A673 (cell line): Measurements from ENCODE around the gene SPATA31D3. TPM values are rescaled to one million over a fixed set of nuclear protein-coding genes. Genes with fewer than 3 reads are reported as not detected.
"Not testable (repeated sequence)": the region's sequence is repeated elsewhere in the genome, so short reads cannot be mapped to it uniquely, and the experiment has no call there.

ENCODE experiments used
- BruUV-seq: library from RNA; stranded (reverse); fragments of 400-500 nt; replicated peaks from 2 replicates; lab custom pipeline; 2021; lab: Mats Ljungman, UMichigan
- CTCF ChIA-PET: fragments of 300-600 bp; sonication (Branson Sonifier 250); formaldehyde crosslinking; loops from one replicate; lab custom pipeline; 2022; ENCODE audit warnings: antibody characterized with exemption; lab: Charles Lee
- POLR2A ChIA-PET: fragments of 300-600 bp; sonication (Branson Sonifier 250); formaldehyde crosslinking; loops from one replicate; lab custom pipeline; 2022; ENCODE audit warnings: antibody characterized with exemption; ENCODE audit not compliant: low non-redundant PET; lab: Charles Lee
- DNase-seq: peaks from one replicate; pipeline ENCODE4 v3.0.0-alpha.2; 2015; ENCODE audit warnings: low spot score
- H3K27ac ChIP-seq: fragments of 200-600 bp; sonication (generic); 2 replicates; pipeline ENCODE4 v1.5.1; 2016; ENCODE audit warnings: mixed run types, low read depth, mild to moderate bottlenecking, mixed read lengths, antibody characterized with exemption, low read length; ENCODE audit not compliant: poor library complexity, severe bottlenecking
- H3K27me3 ChIP-seq: fragments of 200-600 bp; sonication (generic); replicated peaks from 2 replicates; pipeline ENCODE4 v1.6.1; 2017; ENCODE audit warnings: mixed run types, low read depth, mild to moderate bottlenecking, mixed read lengths, antibody characterized with exemption, low read length; ENCODE audit not compliant: insufficient read depth, poor library complexity
- H3K36me3 ChIP-seq: fragments of 200-600 bp; sonication (generic); 2 replicates; pipeline ENCODE4 v1.6.1; 2016; ENCODE audit warnings: mixed run types, mild to moderate bottlenecking, mixed read lengths, antibody characterized with exemption, low read length; ENCODE audit not compliant: insufficient read depth, poor library complexity, severe bottlenecking
- H3K4me1 ChIP-seq: fragments of 200-600 bp; sonication (generic); 2 replicates; pipeline ENCODE4 v1.6.1; 2017; ENCODE audit warnings: mixed run types, mild to moderate bottlenecking, mixed read lengths, antibody characterized with exemption, low read length; ENCODE audit not compliant: insufficient read depth, poor library complexity, severe bottlenecking
- H3K4me3 ChIP-seq: fragments of 200-600 bp; sonication (generic); 2 replicates; pipeline ENCODE4 v1.5.1; 2016; ENCODE audit warnings: low read depth, mixed run types, mild to moderate bottlenecking, mixed read lengths, low read length; ENCODE audit not compliant: poor library complexity, severe bottlenecking
- H3K9me3 ChIP-seq: fragments of 200-600 bp; sonication (generic); 2 replicates; pipeline ENCODE4 v1.6.1; 2016; ENCODE audit warnings: mixed run types, low read depth, mild to moderate bottlenecking, mixed read lengths, antibody characterized with exemption, low read length; ENCODE audit not compliant: poor library complexity, severe bottlenecking
- CTCF ChIP-seq: fragments of 300-800, 200-600 bp; sonication (generic); conservative IDR thresholded peaks from 2 replicates; pipeline ENCODE4 v1.5.1; 2017; ENCODE audit warnings: low read depth, mild to moderate bottlenecking, antibody characterized with exemption, low read length, moderate library complexity, mixed read lengths
- EZH2 ChIP-seq: fragments of 200-600 bp; sonication (generic); IDR thresholded peaks from 2 replicates; pipeline ENCODE4 v1.6.1; 2017; ENCODE audit warnings: borderline replicate concordance, low read depth, mild to moderate bottlenecking, mixed read lengths, antibody characterized with exemption, low read length; ENCODE audit not compliant: poor library complexity, severe bottlenecking
- intact Hi-C: fragments of 100-400 bp; cut with micrococcal nuclease; formaldehyde crosslinking; loops from one replicate; pipeline ENCODE4 v1.10.0; 2022; ENCODE audit not compliant: unreplicated experiment
- total RNA-seq: library from RNA; stranded (reverse); gene quantifications from 2 replicates; pipeline ENCODE4 v1.2.3, GENCODE V29; 2021

Gene SPATA31D3
- total RNA-seq, 1 experiment from 2014 or later, result not detected

DNA sequence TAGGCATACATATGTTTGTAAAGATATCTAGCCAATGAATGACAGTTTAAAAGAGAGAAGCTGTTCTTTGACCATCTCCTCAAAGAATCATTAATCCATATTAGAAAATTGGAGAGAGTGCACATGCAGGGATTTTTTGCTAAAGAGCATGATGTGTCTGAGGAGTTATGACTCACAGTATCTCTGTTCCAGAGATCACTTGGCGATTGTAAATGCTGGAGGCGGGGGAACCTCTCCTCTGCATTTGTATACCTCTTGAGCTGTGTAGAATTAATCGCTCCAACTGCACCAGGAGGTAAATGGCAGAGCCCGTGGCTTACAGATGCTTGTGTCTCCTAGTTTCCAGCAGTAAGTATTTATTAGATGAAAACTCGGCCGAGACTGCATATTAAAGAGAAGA lies 41.6 kb downstream of the SPATA31D3 start:
- DNase-seq, result no peak
- Histone ChIP-seq H3K27me3 (peaks cover 5% of the 10 kb centered on the region), H3K27ac (no peak overlapping the region), H3K36me3 (no peaks in the 10 kb centered on the region), H3K4me1 (no peaks in the 10 kb centered on the region), H3K4me3 (no peak overlapping the region), H3K9me3 (no peaks in the 10 kb centered on the region)
- intact Hi-C loops, result no loop called here
- ChIA-PET POLR2A (no interaction called here), CTCF (no interaction called here)
- no TSS peak for BruUV-seq
- TF ChIP-seq EZH2 (no peak), CTCF (no peak)

DNA sequence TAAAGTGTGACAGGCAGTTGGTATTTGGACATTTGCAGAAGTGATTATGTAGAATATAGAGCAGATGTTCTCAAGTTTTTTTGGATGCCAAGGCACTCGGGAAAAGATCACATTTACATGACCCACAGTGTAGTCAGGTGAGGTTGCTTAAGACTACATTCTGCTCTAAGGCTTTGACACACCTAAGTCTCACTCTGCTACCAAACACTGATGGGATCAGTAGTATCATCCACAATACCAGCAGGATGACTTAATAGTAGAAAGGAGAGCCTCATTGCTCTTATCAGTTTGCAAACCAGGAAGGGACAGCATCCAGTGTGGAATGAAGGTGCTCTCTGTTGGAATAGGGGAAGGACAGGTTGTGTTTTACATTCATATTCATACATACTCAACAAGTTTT lies 42.8 kb downstream of the SPATA31D3 start:
- no TSS peak for BruUV-seq
- CTCF ChIA-PET, result no interaction called here
- no peak for DNase-seq
- H3K27ac ChIP-seq, result no peak overlapping the region
- intact Hi-C loops, result no loop called here
- no peaks in the 10 kb centered on the region for H3K4me1 ChIP-seq
- POLR2A ChIA-PET, result no interaction called here
- TF ChIP-seq EZH2, result no peak
- no peak for TF ChIP-seq CTCF
- H3K4me3 ChIP-seq, result no peak overlapping the region
- H3K36me3 ChIP-seq, result no peaks in the 10 kb centered on the region
- no peaks in the 10 kb centered on the region for H3K9me3 ChIP-seq
- H3K27me3 ChIP-seq, result peaks cover 5% of the 10 kb centered on the region

DNA sequence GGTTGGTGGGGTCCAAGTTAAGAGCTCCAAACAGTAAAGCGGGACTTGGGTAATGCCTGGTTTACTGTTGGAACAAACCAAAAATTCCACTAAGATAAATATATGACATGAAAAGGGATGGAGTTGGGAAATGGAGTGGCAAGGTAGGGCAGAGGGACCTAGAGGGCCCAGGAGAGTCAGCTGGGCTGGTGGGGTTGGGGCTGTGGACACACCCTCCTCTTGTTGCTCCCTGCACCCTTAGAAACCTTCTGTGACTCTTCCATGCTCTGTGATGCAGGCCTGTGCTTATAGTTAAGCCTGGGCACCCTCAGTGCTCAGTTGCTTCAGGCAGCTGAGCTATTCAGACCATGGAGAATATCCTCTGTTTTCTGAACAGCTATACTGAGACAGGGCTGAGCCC lies 45.2 kb downstream of the SPATA31D3 start, which contains the start of gene SPATA31D1:
TSS of gene SPATA31D1 (plus strand) at position 301 of the 400 bp plus-strand sequence. CDS start at position 348, 47 bp downstream.
- H3K27ac ChIP-seq, intact Hi-C loops, DNase-seq, H3K4me1 ChIP-seq, H3K9me3 ChIP-seq, H3K27me3 ChIP-seq, CTCF ChIA-PET, H3K4me3 ChIP-seq, BruUV-seq, POLR2A ChIA-PET, H3K36me3 ChIP-seq: not testable (repeated sequence)

DNA sequence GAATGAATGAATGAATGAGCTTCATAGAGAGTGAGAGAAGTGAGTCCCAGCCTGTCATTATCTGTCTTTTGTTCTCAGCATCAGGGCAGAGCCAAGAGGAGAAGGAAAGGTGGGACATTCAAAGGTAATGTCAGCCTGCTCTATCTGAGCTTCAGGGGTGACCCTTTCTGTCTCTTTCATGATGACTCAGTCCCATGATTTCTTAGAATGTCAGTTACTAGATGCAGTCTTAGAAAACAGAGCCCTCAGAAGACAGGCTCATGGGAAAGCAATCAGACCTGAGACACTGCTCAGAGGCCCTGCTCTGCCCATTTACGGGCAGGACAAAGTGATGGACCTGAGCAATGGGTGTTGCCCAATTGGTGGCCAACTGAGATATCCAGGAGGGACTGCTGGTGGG lies 46.4 kb downstream of the SPATA31D3 start:
- no peaks in the 10 kb centered on the region for H3K36me3 ChIP-seq
- ChIA-PET POLR2A (no interaction called here), CTCF (no interaction called here)
- no peaks in the 10 kb centered on the region for H3K9me3 ChIP-seq
- H3K27me3 ChIP-seq, result peaks cover 4% of the 10 kb centered on the region
- no peak for TF ChIP-seq CTCF
- TF ChIP-seq EZH2, result no peak
- BruUV-seq, result no TSS peak
- no peak overlapping the region for H3K27ac ChIP-seq
- DNase-seq, result no peak
- no peak overlapping the region for H3K4me3 ChIP-seq
- intact Hi-C loops, result no loop called here
- H3K4me1 ChIP-seq, result no peaks in the 10 kb centered on the region
